Prostate gland (tissue), 2 donors: ENCODE measurements around the gene SYCE1.

Experiments
- POLR2A ChIP-seq: fragments of 450-650 bp; IDR thresholded peaks from one replicate; pipeline ENCODE4 v1.6.1; 2016; ENCODE audit warnings: antibody characterized with exemption, mild to moderate bottlenecking
- TF ChIP-seq, protein P1 (sequence below), 4 experiments: fragments of 200-600 bp in 2 of 4; fragments of 450-650 bp in 2 of 4; sonication (generic) in 2 of 4; IDR thresholded peaks; 1 replicate in 3 of 4; 2 replicates in 1 of 4; pipeline ENCODE4 v1.5.1; 2016 to 2019; ENCODE audit warnings: antibody characterized with exemption in 4 of 4, mild to moderate bottlenecking in 2 of 4, moderate library complexity in 2 of 4

DNA sequence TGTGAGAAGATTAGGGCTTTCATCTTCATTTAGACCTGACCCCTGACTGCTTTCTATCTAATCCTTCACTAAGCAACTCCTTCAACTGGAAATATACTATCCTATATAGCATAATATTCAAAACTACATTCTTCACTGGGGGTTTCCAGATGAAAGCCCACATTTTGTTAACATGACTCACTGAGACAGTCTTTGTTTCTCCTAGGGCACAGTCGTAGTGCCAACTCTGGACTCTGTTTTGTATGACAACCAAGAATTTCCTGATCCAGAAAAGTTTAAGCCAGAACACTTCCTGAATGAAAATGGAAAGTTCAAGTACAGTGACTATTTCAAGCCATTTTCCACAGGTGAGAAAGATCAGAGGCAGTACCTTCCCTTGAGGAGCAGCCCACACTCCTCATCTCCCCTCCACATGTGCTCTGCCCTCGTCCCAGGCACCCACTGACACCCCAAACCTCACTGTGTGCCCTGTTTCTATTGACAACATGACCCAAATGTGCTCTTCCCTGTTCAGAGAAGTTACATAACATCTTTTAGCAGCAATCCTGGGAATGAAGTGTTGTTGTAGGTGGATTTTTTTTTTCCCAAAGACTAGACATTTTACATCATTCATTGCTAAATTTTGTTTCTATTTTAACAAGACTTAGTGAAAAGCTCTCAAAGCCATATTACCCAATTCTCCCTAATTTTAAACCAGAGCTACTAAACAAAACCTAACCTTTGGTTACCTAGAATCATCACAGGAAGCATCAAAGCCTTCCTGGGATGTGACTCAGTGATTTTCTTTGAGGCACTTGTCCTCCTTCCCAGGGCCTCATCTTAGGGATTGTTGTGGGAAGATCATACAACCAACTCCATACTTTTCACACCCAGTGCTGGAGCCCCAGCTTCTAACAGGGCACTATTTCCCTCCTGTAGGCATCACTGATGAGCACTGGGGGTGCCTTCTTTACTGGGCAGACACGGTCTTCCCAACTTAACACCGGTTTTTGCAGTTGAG is 27.5 kb downstream of the SYCE1 start:
- TF ChIP-seq, protein P1, sequence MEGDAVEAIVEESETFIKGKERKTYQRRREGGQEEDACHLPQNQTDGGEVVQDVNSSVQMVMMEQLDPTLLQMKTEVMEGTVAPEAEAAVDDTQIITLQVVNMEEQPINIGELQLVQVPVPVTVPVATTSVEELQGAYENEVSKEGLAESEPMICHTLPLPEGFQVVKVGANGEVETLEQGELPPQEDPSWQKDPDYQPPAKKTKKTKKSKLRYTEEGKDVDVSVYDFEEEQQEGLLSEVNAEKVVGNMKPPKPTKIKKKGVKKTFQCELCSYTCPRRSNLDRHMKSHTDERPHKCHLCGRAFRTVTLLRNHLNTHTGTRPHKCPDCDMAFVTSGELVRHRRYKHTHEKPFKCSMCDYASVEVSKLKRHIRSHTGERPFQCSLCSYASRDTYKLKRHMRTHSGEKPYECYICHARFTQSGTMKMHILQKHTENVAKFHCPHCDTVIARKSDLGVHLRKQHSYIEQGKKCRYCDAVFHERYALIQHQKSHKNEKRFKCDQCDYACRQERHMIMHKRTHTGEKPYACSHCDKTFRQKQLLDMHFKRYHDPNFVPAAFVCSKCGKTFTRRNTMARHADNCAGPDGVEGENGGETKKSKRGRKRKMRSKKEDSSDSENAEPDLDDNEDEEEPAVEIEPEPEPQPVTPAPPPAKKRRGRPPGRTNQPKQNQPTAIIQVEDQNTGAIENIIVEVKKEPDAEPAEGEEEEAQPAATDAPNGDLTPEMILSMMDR (IDR thresholded peaks at IDR 0.05): no peak
- no peak for TF ChIP-seq POLR2A
